SW 1271 (cell line): ENCODE measurements around the gene CRHR1.

Source experiments
- DNase-seq, 2 experiments: peaks; one replicate each; lab custom pipeline; 2025; lab: John Stamatoyannopoulos, UW

CRHR1 gene

GRCh38 chr17:45789874-45790273 is 5.8 kb downstream of the CRHR1 start:
- no peak for DNase-seq

GRCh38 chr17:45790296-45790922 is 6.3 kb downstream of the CRHR1 start:
- DNase-seq, result no peak

- DNase-seq, result no peak
These were observed 7.0 kb downstream of the CRHR1 start for GRCh38 chr17:45791041-45791582.

DNA sequence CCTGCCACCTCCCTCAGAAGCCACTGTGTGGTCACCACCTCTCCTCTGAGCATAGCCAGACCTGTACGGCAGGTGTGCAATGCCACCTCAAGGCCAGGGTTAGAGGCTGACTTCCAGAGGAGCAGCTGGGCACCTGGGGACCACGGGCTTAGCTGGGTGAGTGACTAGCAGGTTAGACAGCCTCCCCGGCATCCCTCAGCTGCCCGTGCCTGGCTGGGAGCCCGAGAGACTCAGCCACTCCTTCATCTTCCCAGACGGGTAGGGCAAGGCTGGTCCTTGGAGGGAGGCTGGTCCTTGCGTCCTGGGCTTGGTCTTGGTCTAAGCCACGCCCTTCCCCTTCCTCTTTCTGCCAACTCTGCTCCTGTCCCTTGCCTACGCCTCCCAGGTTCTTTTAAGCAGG is 7.8 kb downstream of the CRHR1 start:
- DNase-seq, result no peak

GRCh38 chr17:45792437-45792836 is 8.3 kb downstream of the CRHR1 start:
- DNase-seq, result no peak

- no peak for DNase-seq
These were observed 9.1 kb downstream of the CRHR1 start for GRCh38 chr17:45792995-45793755.

DNA sequence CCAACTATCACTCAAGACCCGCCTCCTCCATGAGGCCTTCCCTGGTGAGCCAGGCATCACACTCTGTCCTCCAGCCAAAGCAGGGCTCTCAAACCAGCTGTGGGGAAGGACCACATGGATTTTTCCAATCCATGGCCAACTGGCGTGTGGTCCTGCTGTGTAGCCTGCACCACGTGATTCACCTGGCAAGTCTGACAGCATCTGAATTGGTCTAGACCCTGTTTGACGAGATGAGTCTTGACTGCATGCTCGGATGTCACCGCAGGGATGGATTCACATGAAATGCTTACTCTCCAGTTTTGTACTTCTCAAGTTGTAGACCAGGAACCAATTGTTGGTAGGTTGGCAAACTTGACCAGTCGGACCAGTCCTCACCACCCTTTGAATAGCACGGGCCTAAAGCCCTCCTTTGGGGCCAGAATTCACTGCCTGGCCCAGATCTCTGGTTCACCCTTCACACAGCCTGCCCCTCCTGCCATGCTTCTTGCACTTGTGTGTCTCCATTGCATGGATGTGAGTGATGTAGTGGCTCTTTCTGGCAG is 9.9 kb downstream of the CRHR1 start:
- DNase-seq, result no peak

GRCh38 chr17:45794840-45795239 is 10.7 kb downstream of the CRHR1 start:
- peak in 1 of 2 experiments; percentile 5 for DNase-seq

DNA sequence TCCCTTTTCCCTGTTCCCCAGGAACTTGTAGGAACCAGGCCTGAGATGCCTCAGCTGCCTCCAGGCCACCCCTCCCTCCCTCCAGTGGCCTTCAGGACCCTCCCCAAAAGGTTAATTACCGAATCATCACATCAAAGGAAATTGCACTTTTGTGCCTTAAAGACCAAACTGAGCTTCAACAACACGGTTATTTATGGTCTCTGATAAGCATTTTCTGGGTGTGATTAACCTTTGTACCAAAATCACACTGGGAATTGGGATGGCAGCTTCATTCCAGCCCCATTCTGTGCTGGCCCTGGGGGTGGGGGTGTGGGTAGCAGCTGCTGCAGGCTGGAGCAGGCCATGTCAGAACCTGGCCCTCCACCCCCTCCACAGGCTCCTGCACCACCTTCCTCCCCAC is 16.7 kb downstream of the CRHR1 start:
- DNase-seq, result no peak

- DNase-seq, result no peak
These were observed 17.3 kb downstream of the CRHR1 start for GRCh38 chr17:45801421-45801820.

DNA sequence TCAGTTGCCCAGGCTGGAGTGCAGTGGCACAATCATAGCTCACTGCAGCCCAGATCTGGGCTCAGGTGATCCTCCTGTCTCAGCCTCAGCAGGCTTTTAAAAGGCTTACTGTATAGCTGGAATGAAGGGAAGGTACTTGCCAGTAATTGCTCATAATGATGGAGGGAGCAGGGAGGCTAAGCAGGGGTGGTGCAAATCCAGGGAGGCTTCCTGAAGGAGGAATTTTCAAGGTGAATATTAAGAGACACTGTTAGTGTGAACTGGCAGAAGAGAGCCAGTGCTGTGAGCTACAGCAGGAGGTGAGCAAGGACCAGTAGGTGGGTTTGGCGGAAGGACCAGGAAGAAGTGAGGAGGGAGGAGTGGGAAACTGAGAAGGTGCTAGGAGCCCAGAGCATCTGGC is 24.7 kb downstream of the CRHR1 start:
- DNase-seq, result no peak

- DNase-seq, result no peak
These were observed 25.4 kb downstream of the CRHR1 start for GRCh38 chr17:45809499-45809898.

DNA sequence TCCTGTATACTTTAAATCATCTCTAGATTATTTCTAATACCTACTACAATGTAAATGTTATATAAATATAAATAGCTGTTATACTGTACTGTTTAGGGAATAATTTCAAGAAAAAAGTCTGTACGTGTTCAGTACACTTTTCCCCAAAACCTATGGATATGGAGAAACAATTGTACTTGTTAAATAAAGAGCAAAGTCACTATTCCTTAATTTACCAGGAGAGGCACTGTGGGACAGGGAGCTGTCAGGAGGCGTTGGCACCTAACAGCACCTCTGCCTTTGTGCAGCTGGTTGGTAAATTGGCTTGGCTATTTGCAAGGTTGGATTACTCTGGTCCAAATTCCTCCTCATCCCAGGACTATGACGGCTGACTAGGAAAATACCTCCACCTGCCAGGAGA is 28.0 kb downstream of the CRHR1 start:
- peak in 1 of 2 experiments; percentile 30 for DNase-seq

DNA sequence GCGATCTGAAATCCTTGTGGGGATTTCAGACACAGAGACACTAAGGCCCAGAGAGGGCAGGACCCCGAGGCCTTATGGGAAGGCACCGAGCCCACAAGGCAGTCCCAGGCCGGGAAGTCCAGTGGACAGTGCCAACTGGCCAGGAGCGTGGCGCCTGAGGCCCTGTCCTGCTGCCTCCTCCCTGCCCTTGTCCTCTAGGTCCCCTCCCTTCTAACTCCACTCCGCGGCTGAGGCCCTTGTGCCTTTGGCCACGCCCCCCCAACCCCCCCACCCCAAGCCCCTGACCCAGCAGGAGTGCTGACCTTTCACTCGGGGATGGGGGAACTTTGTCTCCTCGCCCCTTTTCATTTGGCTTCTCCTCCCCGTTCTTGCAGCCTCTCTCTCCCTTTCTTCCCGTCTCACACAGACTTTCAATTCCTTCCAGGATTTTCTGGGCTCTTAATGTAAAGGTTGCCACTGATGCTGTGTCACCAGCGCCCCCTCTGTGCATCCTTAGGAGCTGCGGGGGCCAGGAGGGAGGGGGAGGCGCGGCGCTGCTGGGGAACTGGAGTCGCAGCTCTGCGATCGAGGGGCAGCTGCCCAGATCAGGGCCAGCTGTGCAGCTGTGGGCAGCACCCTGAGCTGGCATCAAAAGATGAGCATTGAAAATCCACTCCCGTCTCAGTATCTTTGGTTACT is 29.1 kb downstream of the CRHR1 start:
- DNase-seq, result no peak

- DNase-seq, result no peak
These were observed 30.8 kb downstream of the CRHR1 start for GRCh38 chr17:45814622-45815606.

- no peak for DNase-seq
These were observed 31.6 kb downstream of the CRHR1 start for GRCh38 chr17:45815752-45816151.

- no peak for DNase-seq
These were observed 33.9 kb downstream of the CRHR1 start for GRCh38 chr17:45818041-45818440.

DNA sequence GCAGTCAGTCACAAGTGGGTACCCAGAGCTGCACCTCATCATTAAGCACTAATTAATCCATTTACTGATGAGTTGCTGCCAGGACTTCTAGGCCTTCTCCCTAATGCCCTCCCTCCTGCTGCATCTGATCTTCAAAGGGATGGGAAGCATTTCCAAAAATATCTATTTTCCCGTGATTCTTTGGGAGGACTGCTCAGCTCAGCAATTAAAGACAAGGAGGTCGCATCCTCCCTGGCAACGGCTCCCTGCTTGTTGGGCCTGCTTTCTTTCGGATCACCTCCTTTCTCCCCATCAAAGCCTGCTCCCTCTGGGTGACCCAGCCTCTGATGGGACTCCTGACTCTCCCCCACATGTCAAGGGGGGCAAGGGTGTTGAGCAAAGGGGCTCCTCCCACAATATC is 34.6 kb downstream of the CRHR1 start:
- DNase-seq, result no peak

DNA sequence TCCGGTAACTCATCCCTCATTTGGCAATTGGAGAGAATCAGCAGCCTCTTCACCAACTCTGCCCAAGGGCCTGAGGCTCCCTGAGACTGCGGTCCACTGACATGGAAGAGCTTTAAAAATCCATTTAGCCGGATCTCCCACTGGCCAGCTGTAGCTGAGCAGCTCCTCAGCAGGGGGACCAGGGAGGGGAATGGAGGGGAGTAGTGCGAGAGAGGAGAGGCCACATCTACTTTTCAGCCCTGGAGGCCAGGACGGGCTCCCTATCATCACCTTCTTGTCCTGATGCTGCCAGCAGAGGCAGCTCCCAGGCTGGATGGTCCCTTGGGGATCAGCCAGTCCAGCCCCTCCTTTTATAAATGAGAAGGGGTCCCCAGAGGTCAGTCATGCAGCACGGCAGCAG is 35.5 kb downstream of the CRHR1 start:
- no peak for DNase-seq

DNA sequence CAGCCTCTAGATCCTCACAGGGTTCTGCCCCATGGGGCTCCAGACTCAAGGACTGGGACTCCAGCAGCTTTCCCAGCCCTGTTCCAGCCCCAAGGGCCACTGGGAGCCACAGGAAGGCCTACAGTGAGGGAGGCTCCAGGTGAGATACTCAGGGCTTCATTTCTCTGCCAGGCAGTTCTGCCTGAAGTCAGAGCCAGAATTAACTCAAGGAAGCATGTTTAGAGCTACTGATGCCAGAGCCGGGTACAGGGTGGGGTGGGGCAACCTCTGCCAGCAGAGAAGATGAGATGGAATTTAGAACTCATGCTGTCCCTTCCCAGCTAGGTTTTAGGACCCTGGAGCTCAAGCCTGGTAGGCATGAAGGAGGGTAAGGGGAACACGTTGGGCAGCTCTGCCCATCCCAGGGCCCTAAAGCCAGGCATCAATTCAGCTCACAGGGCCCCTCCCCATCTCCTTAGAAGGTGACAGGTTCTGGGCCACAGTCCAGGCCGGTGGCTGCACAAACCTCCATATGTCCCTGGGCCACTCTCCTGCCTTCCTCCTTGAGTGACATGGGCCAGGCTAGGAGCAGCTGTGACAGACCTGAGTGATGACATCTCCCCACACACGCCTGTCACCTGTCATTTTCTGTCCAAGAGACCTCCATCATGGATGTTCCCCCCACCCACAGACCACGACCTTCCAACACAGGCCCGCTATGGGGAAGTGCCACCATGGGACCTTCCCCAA is 36.1 kb downstream of the CRHR1 start:
- DNase-seq, result no peak

DNA sequence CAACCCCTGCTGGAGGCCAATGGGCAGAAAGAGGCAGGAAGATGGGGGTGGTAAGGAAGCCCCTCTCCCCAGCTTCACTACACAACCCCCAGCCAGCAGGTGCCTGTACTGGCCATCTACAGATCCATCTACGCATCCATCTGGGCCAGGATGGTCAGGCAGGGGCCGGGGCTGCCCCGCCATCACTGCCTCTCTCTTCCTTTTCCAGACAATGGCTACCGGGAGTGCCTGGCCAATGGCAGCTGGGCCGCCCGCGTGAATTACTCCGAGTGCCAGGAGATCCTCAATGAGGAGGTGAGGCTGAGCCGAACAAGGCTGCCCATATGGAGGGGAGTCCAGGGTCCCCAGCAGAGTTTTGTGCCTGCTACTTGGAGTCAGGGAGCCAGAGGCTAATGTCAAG is 37.0 kb downstream of the CRHR1 start:
- no peak for DNase-seq
